CD4-positive, alpha-beta T cell treated with Interleukin-12 subunit alpha and Interleukin-12 subunit beta, for 1 hour (primary cell): ENCODE results near the gene APOB.

Experiments used
- DNase-seq: peaks from one replicate; pipeline ENCODE4 v3.0.0-alpha.2; 2020

APOB gene

DNA sequence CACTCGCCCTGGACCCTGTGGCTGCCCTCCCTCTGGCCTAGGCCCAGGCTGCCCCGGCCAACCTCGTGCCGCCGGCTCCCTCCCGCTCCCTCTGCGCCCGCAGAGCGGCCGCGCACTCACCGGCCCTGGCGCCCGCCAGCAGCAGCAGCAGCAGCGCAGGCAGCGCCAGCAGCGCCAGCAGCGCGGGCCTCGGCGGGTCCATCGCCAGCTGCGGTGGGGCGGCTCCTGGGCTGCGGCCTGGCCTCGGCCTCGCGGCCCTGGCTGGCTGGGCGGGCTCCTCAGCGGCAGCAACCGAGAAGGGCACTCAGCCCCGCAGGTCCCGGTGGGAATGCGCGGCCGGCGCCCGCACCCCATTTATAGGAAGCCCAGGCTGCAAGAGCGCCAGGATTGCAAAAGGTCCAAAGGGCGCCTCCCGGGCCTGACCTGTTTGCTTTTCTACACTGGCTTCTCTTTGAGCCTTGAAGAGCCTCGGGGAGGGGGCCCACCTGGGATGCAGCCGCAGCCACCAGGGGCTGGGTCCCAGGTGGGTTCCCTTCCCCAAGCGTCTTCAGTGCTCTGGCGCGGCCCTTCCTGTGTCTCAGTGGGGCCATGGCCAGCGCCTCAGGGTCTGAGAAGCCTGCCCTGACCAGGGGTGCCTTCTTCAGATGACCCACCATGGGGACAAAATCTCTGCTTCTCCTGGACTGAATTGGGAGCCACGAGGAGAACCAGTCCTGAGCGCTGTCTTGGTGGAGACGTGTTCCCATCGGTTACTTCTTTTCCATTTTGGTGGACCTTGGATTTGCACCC, at the start of gene APOB:
Gene APOB (minus strand): TSS at position 330 of the 789 bp plus-strand sequence. CDS start 128 bp downstream, at position 202.
- DNase-seq, result no peak

- no peak for DNase-seq
Observed at GRCh38 chr2:21092308-21092869, 48.5 kb upstream of the APOB start.

DNA sequence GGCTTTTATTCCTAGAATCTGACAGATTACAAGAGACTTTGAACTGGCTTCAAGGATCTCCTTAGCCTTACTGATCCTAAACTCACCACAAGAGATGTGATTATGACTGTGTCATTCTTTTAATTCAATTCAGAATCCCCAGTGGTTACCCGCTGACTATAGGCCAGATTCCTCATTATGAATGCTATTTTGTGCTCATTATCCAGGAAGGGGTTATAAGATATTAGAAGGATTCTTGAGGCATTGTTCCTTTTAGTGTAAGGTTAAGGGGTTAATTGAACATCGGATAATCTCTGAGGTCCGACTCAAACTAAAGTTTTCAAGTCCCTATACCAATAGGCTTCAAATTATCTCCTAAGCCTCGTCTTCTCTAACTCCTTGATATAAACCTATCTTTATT, 40.5 kb upstream of the APOB start:
- no peak for DNase-seq

- no peak for DNase-seq
Observed at GRCh38 chr2:21083482-21083881, 39.6 kb upstream of the APOB start.

DNA sequence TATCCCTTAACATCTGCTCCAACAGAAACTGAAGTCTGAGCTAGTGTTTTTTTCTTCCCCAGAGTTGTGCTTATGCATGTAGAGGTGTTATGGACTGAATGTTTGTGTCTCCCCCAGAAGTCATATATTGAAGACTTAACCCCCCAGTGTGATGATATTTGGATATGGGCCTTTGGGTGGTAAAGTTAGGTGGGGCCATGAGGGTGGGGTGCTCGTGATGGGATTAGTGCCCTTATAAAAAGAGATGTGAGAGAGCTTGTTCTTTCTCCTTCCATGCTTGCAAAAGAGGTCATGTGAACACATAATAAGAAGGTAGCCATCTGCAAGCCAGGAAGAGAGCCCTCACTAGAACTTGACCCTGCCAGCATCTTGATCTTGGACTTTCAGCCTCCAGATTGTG, 34.4 kb upstream of the APOB start:
- no peak for DNase-seq

DNA sequence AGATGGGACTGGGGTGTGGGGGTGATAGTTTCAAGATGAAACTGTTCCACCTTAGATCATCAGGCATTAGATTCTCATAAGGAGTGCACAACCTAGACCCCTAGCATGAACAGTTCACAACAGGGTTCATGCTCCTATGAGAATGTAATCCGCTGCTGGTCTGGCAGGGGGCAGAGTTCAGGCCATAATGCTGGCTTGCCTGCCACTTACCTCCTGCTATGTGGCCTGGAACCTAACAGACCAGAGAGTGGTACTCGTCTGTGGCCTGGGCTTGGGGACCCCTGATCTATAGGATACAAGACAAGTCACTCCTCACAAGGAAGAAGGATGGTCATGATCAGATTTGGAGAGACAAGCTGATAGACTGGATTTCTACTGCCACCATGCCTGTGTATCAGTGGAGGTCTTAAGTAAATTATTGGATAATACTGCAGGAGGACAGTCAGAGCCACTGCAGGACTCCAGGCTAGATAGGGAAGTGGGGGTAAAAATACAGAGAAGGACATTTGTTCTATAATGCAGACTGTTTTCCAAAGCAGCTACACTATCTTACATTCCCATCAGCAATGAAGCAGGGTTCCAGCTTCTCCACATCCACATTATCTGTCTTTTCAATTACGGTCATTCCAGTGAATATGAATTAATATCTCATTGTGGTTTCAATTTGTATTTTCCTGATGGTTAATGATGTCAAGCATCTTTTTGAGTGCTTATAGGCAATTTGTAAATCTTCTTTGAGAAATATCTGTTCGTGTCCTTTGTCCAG, 28.8 kb upstream of the APOB start:
- no peak for DNase-seq

GRCh38 chr2:21070341-21071257, 26.7 kb upstream of the APOB start:
- no peak for DNase-seq

DNA sequence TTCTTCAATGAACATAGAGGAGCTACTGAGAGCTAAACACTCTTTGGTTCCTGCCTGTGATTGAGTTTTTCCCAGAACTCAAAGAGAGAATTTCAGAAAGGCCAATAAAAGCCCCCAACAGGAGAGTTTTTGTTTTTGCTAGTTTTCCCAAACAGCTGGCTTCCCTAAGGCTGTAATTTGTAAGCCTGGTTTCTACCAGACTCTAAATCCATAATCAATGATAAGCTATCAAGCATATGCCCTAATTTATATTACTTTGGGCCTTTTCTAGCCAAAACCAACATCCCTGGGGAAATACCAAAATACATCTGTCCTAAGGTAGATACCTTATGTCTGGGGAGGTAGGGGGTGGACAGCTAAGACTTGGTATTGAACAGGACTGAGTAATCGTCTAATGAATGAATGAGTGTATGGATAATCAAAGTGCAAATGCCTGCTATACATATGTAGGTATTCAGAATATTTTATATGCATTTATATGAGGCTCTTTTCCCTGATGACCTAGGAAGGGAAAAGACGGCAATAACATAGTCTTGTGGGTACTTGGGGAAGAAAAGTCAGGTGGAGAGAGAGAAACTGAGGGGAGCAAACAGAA, 26.0 kb upstream of the APOB start:
- no peak for DNase-seq

GRCh38 chr2:21067859-21068537, 24.1 kb upstream of the APOB start:
- DNase-seq, result no peak

DNA sequence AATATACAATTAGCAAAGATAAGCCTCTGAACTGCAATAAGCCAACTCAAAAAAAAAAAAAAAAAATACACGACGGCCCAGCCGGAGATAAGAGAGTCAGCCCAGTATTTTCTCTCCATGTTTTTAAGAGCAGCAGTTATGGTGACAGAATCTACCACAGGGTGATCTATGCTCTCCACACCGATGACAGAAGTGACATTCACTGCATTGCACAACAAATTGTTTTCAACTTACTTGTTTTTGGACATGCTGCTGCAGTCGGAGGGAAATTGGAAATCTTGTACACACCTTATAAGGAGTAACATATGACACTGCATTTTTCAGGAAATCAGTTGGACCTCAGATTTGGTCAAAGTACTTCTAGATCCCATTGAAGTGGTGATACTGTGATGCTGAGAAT, 23.3 kb upstream of the APOB start:
- DNase-seq, result no peak

DNA sequence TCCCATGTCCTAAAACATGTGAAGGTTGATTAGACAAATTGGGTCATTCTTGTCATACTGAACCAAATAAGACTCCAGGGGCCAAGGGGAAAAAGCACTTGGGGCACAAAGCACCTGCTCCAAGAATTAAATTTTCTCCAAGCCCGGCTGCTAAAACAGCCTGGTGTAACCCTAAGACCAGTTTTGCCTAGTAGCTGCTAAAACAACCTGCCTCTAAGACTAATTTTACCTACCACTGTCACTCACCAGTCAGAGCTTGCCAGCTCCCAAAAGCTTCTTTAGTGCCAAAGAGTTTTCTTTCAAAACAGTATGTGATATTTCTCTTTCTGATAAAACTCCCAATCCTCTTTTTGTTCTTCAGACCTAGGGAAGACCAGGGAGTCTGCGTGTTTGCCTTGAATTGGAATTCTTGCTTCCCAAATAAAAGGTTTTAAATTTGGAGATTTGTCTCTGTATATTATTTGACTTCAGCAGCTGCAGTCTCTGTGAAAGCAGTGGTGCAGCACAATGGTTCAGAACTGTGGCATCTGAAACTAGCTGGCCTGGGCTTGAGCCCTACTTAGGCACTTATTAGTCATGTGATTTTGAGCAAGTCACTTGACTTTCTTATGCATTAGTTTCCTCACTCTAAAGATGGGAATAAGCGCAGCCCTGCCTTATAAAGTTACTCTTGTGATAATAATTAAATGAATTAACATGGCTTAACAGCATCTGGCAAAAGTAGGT, 16.2 kb upstream of the APOB start:
- DNase-seq, result no peak

DNA sequence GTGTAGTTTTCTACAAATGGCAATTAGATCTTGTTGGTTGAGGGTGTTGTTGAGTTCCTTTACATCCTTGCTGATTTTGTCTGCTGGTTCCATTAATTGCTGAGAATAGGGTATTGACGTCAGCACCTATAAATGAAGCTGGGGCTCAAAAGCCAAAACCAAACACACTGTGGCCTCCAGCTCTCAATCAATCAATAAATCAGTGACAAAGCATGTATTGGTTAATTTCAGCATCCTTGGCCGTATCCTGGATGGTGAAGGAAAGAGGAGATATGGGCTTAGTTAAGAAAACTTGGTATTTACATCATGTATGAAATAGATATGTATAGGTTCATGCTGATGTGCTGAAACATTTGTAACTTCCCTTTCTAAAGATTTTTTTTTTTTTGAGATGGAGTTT, 13.2 kb upstream of the APOB start:
- DNase-seq, result no peak

GRCh38 chr2:21055879-21056790, 12.3 kb upstream of the APOB start:
- DNase-seq, result no peak

DNA sequence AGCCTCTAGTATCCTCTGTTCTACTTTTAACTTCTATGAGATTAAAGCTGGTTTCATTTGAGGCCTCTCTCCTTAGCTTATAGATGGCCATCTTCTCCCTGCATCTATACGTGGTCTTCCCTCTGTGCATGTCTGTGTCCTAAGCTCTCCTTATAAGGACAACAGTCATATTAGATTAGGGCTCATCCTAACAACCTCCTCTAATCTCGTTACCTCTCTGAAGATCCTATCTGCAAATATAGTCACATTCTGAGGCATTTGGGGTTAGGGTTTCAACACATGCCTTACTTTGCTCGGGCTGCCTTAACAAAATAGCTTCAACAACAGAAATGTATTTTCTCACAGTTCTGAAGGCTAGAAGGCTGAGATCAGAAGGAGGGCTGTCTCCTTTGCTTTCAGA, 11.6 kb upstream of the APOB start:
- no peak for DNase-seq

GRCh38 chr2:21054011-21054410, 10.1 kb upstream of the APOB start:
- DNase-seq, result no peak

DNA sequence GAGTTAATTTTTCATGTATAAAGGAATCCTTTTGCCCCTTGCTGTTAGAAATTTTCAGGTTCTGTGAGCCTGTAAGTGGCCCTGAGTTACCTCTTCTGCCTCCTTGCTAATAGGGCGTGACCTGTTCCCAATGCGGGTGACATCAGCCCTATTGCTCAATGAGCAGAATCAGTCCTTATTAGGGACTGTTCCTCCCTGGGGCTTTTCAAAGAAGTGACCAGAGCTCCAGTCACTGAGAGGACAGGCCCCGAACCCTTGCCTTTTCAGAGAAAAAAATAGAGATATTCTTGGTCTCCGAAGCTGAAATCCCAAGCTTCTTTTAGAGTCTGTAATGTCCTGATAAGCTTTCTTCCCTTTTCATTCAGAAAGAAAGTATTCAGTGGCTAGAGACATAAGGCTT, 8.2 kb upstream of the APOB start:
- DNase-seq, result no peak

GRCh38 chr2:21050164-21050563, 6.3 kb upstream of the APOB start:
- no peak for DNase-seq

GRCh38 chr2:21047141-21048009, 3.5 kb upstream of the APOB start:
- no peak for DNase-seq

- DNase-seq, result no peak
Observed at GRCh38 chr2:21046506-21046905, 2.6 kb upstream of the APOB start.
